ACC112 (cell line): ENCODE measurements around the gene PTPRG.

Experiments used
- H2AFZ ChIP-seq: fragments of 200-600 bp; sonication (generic); one replicate; pipeline ENCODE4 v1.6.0; 2017; ENCODE audit warnings: antibody characterized with exemption, low read length; ENCODE audit not compliant: unreplicated experiment
- H3K27ac ChIP-seq: fragments of 200-600 bp; sonication (generic); 2 replicates; pipeline ENCODE4 v1.5.1; 2014; ENCODE audit warnings: low read depth, mild to moderate bottlenecking, antibody characterized with exemption, low read length, moderate library complexity
- H3K27me3 ChIP-seq: fragments of 200-600 bp; sonication (generic); 2 replicates; pipeline ENCODE4 v1.6.1; 2014; ENCODE audit warnings: mild to moderate bottlenecking, antibody characterized with exemption, low read length, moderate library complexity, mixed read lengths; ENCODE audit not compliant: insufficient read depth
- H3K36me3 ChIP-seq: fragments of 200-600 bp; sonication (generic); 2 replicates; pipeline ENCODE4 v1.6.1; 2016; ENCODE audit warnings: mild to moderate bottlenecking, antibody characterized with exemption, low read length, moderate library complexity, mixed read lengths; ENCODE audit not compliant: insufficient read depth
- H3K4me1 ChIP-seq: fragments of 200-600 bp; sonication (generic); one replicate; pipeline ENCODE4 v1.6.1; 2016; ENCODE audit warnings: low read length, mixed read lengths; ENCODE audit not compliant: insufficient read depth, unreplicated experiment, control insufficient read depth
- H3K4me3 ChIP-seq: fragments of 200-600 bp; sonication (generic); 2 replicates; pipeline ENCODE4 v1.5.1; 2014; ENCODE audit warnings: mild to moderate bottlenecking, low read depth, low read length
- H3K79me2 ChIP-seq: fragments of 200-600 bp; sonication (generic); one replicate; pipeline ENCODE4 v1.6.0; 2016; ENCODE audit warnings: low read length; ENCODE audit not compliant: control insufficient read depth, unreplicated experiment, insufficient read depth

PTPRG gene

GRCh38 chr3:61562042-61562720 lies 810 bp downstream of the PTPRG start:
- Histone ChIP-seq H3K27ac (peak overlapping the region; percentile 87), H3K4me3 (peak overlapping the region; percentile 98), H2AFZ (peak overlapping the region; percentile 75), H3K36me3 (no peaks in the 10 kb centered on the region), H3K4me1 (peaks cover 12% of the 10 kb centered on the region), H3K27me3 (no peaks in the 10 kb centered on the region), H3K79me2 (peaks cover 53% of the 10 kb centered on the region)

GRCh38 chr3:61562721-61563312 lies 1.4 kb downstream of the PTPRG start:
- Histone ChIP-seq H3K4me1 (peaks cover 12% of the 10 kb centered on the region), H2AFZ (no peak overlapping the region), H3K27ac (no peak overlapping the region), H3K4me3 (peak overlapping the region; percentile 98), H3K36me3 (no peaks in the 10 kb centered on the region), H3K27me3 (no peaks in the 10 kb centered on the region), H3K79me2 (peaks cover 59% of the 10 kb centered on the region)

GRCh38 chr3:61563313-61564271 lies 2.2 kb downstream of the PTPRG start:
- peaks cover 12% of the 10 kb centered on the region for H3K4me1 ChIP-seq
- peaks cover 65% of the 10 kb centered on the region for H3K79me2 ChIP-seq
- H3K4me3 ChIP-seq, result peak overlapping the region; percentile 98
- no peaks in the 10 kb centered on the region for H3K27me3 ChIP-seq
- H2AFZ ChIP-seq, result peak overlapping the region; percentile 64
- peak overlapping the region; percentile 20; the same call in 1 of the 2 replicates for H3K27ac ChIP-seq
- H3K36me3 ChIP-seq, result no peaks in the 10 kb centered on the region

GRCh38 chr3:61564395-61565059 lies 3.2 kb downstream of the PTPRG start:
- peak overlapping the region; percentile 98 for H3K4me3 ChIP-seq

GRCh38 chr3:61565569-61565968 lies 4.2 kb downstream of the PTPRG start:
- peaks cover 78% of the 10 kb centered on the region for H3K79me2 ChIP-seq
- H3K36me3 ChIP-seq, result no peaks in the 10 kb centered on the region
- no peak overlapping the region for H3K27ac ChIP-seq
- no peaks in the 10 kb centered on the region for H3K27me3 ChIP-seq
- H3K4me3 ChIP-seq, result peak overlapping the region; percentile 98; the same call in 1 of the 2 replicates
- peaks cover 21% of the 10 kb centered on the region for H3K4me1 ChIP-seq
- H2AFZ ChIP-seq, result no peak overlapping the region

More at GRCh38 chr3:61564395-61565059, 3.2 kb downstream of the PTPRG start:
- peaks cover 12% of the 10 kb centered on the region for H3K4me1 ChIP-seq
- peaks cover 68% of the 10 kb centered on the region for H3K79me2 ChIP-seq
- peak overlapping the region; percentile 64 for H2AFZ ChIP-seq
- H3K27me3 ChIP-seq, result no peaks in the 10 kb centered on the region
- no peaks in the 10 kb centered on the region for H3K36me3 ChIP-seq
- peak overlapping the region; percentile 20 for H3K27ac ChIP-seq

- Histone ChIP-seq H3K27ac (no peak overlapping the region), H3K79me2 (peaks cover 79% of the 10 kb centered on the region), H3K4me3 (no peak overlapping the region), H2AFZ (no peak overlapping the region), H3K4me1 (peaks cover 45% of the 10 kb centered on the region), H3K36me3 (no peaks in the 10 kb centered on the region), H3K27me3 (no peaks in the 10 kb centered on the region)
These were observed 6.8 kb downstream of the PTPRG start for GRCh38 chr3:61568127-61568526.

GRCh38 chr3:61569856-61570580 lies 8.6 kb downstream of the PTPRG start:
- Histone ChIP-seq H3K79me2 (peaks cover 73% of the 10 kb centered on the region), H3K27ac (no peak overlapping the region), H3K36me3 (no peaks in the 10 kb centered on the region), H3K4me3 (no peak overlapping the region), H2AFZ (no peak overlapping the region), H3K27me3 (no peaks in the 10 kb centered on the region), H3K4me1 (peaks cover 58% of the 10 kb centered on the region)

- Histone ChIP-seq H3K36me3 (no peaks in the 10 kb centered on the region), H3K27me3 (no peaks in the 10 kb centered on the region), H3K79me2 (peaks cover 68% of the 10 kb centered on the region), H3K4me3 (no peak overlapping the region), H2AFZ (no peak overlapping the region), H3K27ac (peak overlapping the region; percentile 61; the same call in 1 of the 2 replicates), H3K4me1 (peaks cover 58% of the 10 kb centered on the region)
These were observed 9.4 kb downstream of the PTPRG start for GRCh38 chr3:61570813-61571212.

GRCh38 chr3:61571516-61572336 lies 10.4 kb downstream of the PTPRG start:
- Histone ChIP-seq H3K79me2 (peaks cover 69% of the 10 kb centered on the region), H3K27me3 (no peaks in the 10 kb centered on the region), H3K4me3 (peak overlapping the region; percentile 37; the same call in 1 of the 2 replicates), H3K27ac (peak overlapping the region; percentile 61), H3K36me3 (no peaks in the 10 kb centered on the region), H2AFZ (peak overlapping the region; percentile 8), H3K4me1 (peaks cover 63% of the 10 kb centered on the region)
